Mammary epithelial cell (primary cell): ENCODE measurements around the gene MAML3.

Experiments
- EZH2 ChIP-seq: IDR thresholded peaks from 2 replicates; pipeline ENCODE4 v1.6.1; 2012; ENCODE audit warnings: low read length, inconsistent platforms, borderline replicate concordance
- TF ChIP-seq, protein P1 (sequence below), 2 donors: IDR thresholded peaks in 1 of 2; conservative IDR thresholded peaks in 1 of 2; 2 replicates each; pipeline ENCODE4 v1.5.1; 2011 to 2012; ENCODE audit warnings: inconsistent platforms in 2 of 2, low read length in 2 of 2, mild to moderate bottlenecking in 2 of 2, control low read depth in 1 of 2, low read depth in 1 of 2; ENCODE audit not compliant: insufficient read depth in 1 of 2; ENCODE audit errors: extremely low read depth in 1 of 2

DNA sequence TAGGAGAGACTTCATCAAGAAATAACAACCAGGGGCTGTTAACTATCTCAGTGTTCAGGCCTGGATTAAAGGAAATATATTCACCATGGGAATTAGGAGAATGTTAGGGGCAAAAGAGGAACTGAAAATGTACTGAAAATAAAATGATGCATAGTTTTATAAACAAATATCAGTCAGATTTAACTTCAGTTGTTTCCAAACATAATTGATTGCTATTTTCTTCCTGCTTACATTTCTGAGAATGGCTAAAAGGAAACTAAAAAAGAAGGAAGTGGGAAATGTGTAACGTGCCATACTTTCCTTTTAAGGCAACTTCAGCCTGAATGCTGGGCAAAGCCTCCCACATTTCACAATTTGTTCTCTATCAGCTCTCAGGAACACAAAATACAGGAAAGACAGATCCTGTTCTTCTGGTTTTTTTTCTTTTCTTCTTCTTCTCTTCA lies 178.1 kb downstream of the MAML3 start:
- TF ChIP-seq, protein P1, sequence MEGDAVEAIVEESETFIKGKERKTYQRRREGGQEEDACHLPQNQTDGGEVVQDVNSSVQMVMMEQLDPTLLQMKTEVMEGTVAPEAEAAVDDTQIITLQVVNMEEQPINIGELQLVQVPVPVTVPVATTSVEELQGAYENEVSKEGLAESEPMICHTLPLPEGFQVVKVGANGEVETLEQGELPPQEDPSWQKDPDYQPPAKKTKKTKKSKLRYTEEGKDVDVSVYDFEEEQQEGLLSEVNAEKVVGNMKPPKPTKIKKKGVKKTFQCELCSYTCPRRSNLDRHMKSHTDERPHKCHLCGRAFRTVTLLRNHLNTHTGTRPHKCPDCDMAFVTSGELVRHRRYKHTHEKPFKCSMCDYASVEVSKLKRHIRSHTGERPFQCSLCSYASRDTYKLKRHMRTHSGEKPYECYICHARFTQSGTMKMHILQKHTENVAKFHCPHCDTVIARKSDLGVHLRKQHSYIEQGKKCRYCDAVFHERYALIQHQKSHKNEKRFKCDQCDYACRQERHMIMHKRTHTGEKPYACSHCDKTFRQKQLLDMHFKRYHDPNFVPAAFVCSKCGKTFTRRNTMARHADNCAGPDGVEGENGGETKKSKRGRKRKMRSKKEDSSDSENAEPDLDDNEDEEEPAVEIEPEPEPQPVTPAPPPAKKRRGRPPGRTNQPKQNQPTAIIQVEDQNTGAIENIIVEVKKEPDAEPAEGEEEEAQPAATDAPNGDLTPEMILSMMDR (conservative IDR thresholded peaks at IDR 0.05 in 1 of 2, IDR thresholded peaks at IDR 0.05 in 1 of 2; ENCODE audit: extremely low read depth in 1 of 2, insufficient read depth in 1 of 2, low read depth in 1 of 2, low read length in 2 of 2): no peak
- no peak for TF ChIP-seq EZH2
